Calu3 (cell line): ENCODE data around the gene SLC35D3. TPM values are rescaled to one million over a fixed set of nuclear protein-coding genes. Genes with fewer than 3 reads are reported as not detected.

Source experiments
- BruUV-seq: library from RNA; stranded (reverse); fragments of 400-500 nt; replicated peaks from 2 replicates; lab custom pipeline; 2021; lab: Mats Ljungman, UMichigan
- CTCF ChIA-PET: fragments of 300-600 bp; sonication (Branson Sonifier 250); formaldehyde crosslinking; loops from one replicate; lab custom pipeline; 2022; ENCODE audit warnings: antibody characterized with exemption; lab: Charles Lee
- DNase-seq: peaks from one replicate; pipeline ENCODE4 v3.0.0; 2022
- H3K27ac Mint-ChIP-seq: one replicate; pipeline ENCODE4 v1.8.0; 2022; ENCODE audit warnings: mixed read lengths; ENCODE audit not compliant: unreplicated experiment
- H3K27me3 Mint-ChIP-seq: one replicate; pipeline ENCODE4 v1.8.0; 2022; ENCODE audit warnings: mixed read lengths; ENCODE audit not compliant: unreplicated experiment
- H3K36me3 Mint-ChIP-seq: one replicate; pipeline ENCODE4 v1.8.0; 2022; ENCODE audit warnings: mild to moderate bottlenecking, moderate library complexity, mixed read lengths; ENCODE audit not compliant: insufficient read depth, unreplicated experiment
- H3K4me1 Mint-ChIP-seq: one replicate; pipeline ENCODE4 v1.8.0; 2022; ENCODE audit warnings: mild to moderate bottlenecking, low read depth, mixed read lengths; ENCODE audit not compliant: unreplicated experiment
- H3K4me3 Mint-ChIP-seq: one replicate; pipeline ENCODE4 v1.8.0; 2022; ENCODE audit warnings: mild to moderate bottlenecking, low read depth, moderate library complexity, mixed read lengths; ENCODE audit not compliant: unreplicated experiment
- H3K9me3 Mint-ChIP-seq: one replicate; pipeline ENCODE4 v1.8.0; 2022; ENCODE audit warnings: low read depth, mixed read lengths; ENCODE audit not compliant: unreplicated experiment
- CTCF ChIP-seq: fragments of 200-600 bp; IDR thresholded peaks from one replicate; pipeline ENCODE4 v1.8.0; 2022; ENCODE audit warnings: antibody characterized with exemption; ENCODE audit not compliant: unreplicated experiment
- intact Hi-C: fragments of 100-400 bp; cut with micrococcal nuclease; formaldehyde crosslinking; loops from one replicate; pipeline ENCODE4 v1.10.0; 2022; ENCODE audit not compliant: unreplicated experiment
- total RNA-seq: library from RNA; stranded (reverse); gene quantifications from 2 replicates; pipeline ENCODE4 v1.2.3, GENCODE V29; 2022

SLC35D3 gene
- total RNA-seq, 1 experiment from 2014 or later, result not detected

DNA sequence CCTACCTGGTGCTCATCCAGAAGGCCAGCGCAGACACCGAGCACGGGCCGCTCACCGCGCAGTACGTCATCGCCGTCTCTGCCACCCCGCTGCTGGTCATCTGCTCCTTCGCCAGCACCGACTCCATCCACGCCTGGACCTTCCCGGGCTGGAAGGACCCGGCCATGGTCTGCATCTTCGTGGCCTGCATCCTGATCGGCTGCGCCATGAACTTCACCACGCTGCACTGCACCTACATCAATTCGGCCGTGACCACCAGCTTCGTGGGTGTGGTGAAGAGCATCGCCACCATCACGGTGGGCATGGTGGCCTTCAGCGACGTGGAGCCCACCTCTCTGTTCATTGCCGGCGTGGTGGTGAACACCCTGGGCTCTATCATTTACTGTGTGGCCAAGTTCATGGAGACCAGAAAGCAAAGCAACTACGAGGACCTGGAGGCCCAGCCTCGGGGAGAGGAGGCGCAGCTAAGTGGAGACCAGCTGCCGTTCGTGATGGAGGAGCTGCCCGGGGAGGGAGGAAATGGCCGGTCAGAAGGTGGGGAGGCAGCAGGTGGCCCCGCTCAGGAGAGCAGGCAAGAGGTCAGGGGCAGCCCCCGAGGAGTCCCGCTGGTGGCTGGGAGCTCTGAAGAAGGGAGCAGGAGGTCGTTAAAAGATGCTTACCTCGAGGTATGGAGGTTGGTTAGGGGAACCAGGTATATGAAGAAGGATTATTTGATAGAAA is 2.0 kb downstream of the SLC35D3 start:
- DNase-seq, result no peak
- BruUV-seq, result no TSS peak
- Mint-ChIP-seq H3K27ac (no peak overlapping the region), H3K4me3 (no peak overlapping the region), H3K4me1 (no peaks in the 10 kb centered on the region), H3K36me3 (peaks cover 17% of the 10 kb centered on the region), H3K9me3 (no peaks in the 10 kb centered on the region), H3K27me3 (no peaks in the 10 kb centered on the region)
- CTCF ChIA-PET, result no interaction called here
- intact Hi-C loops, result loop anchor here (10.0 kb wide), 1 partner anchor 279 kb away; no protein-coding TSS in a partner anchor
- TF ChIP-seq CTCF, result no peak

- intact Hi-C loops, result loop anchor here (10.0 kb wide), 1 partner anchor 282 kb away; no protein-coding TSS in a partner anchor
- no TSS peak for BruUV-seq
- no peak overlapping the region for H3K27ac Mint-ChIP-seq
- H3K36me3 Mint-ChIP-seq, result peaks cover 14% of the 10 kb centered on the region
- DNase-seq, result no peak
- CTCF ChIA-PET, result no interaction called here
- H3K4me3 Mint-ChIP-seq, result no peak overlapping the region
- H3K4me1 Mint-ChIP-seq, result no peaks in the 10 kb centered on the region
- no peaks in the 10 kb centered on the region for H3K9me3 Mint-ChIP-seq
- H3K27me3 Mint-ChIP-seq, result peaks cover 12% of the 10 kb centered on the region
- TF ChIP-seq CTCF, result no peak
These were observed 4.3 kb downstream of the SLC35D3 start for GRCh38 chr6:136926383-136926782.

DNA sequence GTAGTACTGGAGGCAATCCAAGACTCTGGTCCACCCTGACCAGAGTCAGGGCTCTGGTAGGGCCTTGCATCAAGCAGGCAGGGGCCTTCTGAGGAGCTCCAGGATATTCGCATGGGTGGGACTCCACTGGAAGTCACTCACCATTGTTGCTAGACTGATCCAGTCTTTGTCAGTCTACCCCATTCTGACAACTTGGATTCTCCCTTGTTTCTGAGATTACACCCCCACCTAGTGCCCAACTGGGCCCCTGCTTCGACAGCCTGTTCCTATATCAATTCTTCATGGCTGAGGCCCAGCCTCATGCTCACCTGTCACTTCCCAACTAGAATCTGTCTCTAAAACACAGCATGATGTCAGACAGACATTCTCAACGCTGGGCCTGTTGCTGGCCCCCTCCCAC is 5.2 kb downstream of the SLC35D3 start:
- no peak for TF ChIP-seq CTCF
- CTCF ChIA-PET, result no interaction called here
- Mint-ChIP-seq H3K27me3 (peaks cover 12% of the 10 kb centered on the region), H3K36me3 (peaks cover 4% of the 10 kb centered on the region), H3K4me3 (no peak overlapping the region), H3K4me1 (no peaks in the 10 kb centered on the region), H3K9me3 (no peaks in the 10 kb centered on the region), H3K27ac (no peak overlapping the region)
- BruUV-seq, result no TSS peak
- peak; percentile 37 for DNase-seq
- intact Hi-C loops, result loop anchor here (10.0 kb wide), 1 partner anchor 282 kb away; no protein-coding TSS in a partner anchor

DNA sequence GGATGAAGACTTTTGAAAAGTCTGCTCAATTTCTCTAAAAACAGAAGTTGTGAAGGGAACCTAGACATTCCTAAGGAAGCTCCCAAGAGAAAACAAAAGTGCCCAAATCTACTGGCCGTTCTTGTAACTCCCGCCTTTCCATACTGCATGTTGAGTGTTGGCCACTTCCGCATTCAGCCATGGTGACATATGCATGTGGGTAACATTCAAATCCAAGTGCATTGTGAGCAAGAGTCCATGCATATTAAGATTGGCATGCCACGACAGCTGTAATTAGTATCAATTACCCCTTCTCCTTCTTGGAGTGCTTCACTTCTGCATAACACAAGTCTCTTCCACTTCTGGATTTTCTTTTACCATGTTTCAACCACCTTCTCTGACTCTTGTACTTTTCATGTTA is 8.4 kb downstream of the SLC35D3 start:
- CTCF ChIA-PET, result no interaction called here
- TF ChIP-seq CTCF, result no peak
- Mint-ChIP-seq H3K27ac (no peak overlapping the region), H3K4me1 (no peaks in the 10 kb centered on the region), H3K27me3 (peaks cover 21% of the 10 kb centered on the region), H3K9me3 (no peaks in the 10 kb centered on the region), H3K4me3 (no peak overlapping the region), H3K36me3 (no peaks in the 10 kb centered on the region)
- intact Hi-C loops, result no loop called here
- no peak for DNase-seq
- no TSS peak for BruUV-seq
